Progenitor cell of endocrine pancreas (in vitro differentiated cells): ENCODE measurements around the gene BMP4. TPM values are rescaled to one million over a fixed set of nuclear protein-coding genes. Genes with fewer than 3 reads are reported as not detected.

Source experiments
- DNase-seq: peaks from one replicate; pipeline ENCODE4 v3.0.0; 2021; ENCODE audit warnings: low spot score; ENCODE audit not compliant: unreplicated experiment
- H3K27ac Mint-ChIP-seq: 2 replicates; pipeline ENCODE4 v1.8.0; 2021; ENCODE audit warnings: mild to moderate bottlenecking, moderate library complexity, mixed read lengths
- H3K27me3 Mint-ChIP-seq: 2 replicates; pipeline ENCODE4 v1.8.0; 2021; ENCODE audit warnings: mixed read lengths
- H3K36me3 Mint-ChIP-seq: 2 replicates; pipeline ENCODE4 v1.8.0; 2022; ENCODE audit warnings: mixed read lengths; ENCODE audit not compliant: insufficient read depth
- H3K4me1 Mint-ChIP-seq: 2 replicates; pipeline ENCODE4 v1.8.0; 2021; ENCODE audit warnings: low read depth, mixed read lengths
- H3K4me3 Mint-ChIP-seq: 2 replicates; pipeline ENCODE4 v1.8.0; 2021; ENCODE audit warnings: low read depth, mild to moderate bottlenecking, moderate library complexity, mixed read lengths
- H3K9me3 Mint-ChIP-seq: 2 replicates; pipeline ENCODE4 v1.8.0; 2021; ENCODE audit warnings: low read depth, mixed read lengths
- CTCF ChIP-seq: fragments of 200-600 bp; sonication (generic); IDR thresholded peaks from one replicate; pipeline ENCODE4 v1.5.0; 2021; ENCODE audit warnings: antibody characterized with exemption, mild to moderate bottlenecking; ENCODE audit not compliant: unreplicated experiment
- total RNA-seq: library from RNA; stranded (reverse); gene quantifications from 2 replicates; pipeline ENCODE4 v1.2.1, GENCODE V29; 2021

Gene BMP4
- total RNA-seq, 1 donor from 2014 or later = 2.7 TPM

DNA sequence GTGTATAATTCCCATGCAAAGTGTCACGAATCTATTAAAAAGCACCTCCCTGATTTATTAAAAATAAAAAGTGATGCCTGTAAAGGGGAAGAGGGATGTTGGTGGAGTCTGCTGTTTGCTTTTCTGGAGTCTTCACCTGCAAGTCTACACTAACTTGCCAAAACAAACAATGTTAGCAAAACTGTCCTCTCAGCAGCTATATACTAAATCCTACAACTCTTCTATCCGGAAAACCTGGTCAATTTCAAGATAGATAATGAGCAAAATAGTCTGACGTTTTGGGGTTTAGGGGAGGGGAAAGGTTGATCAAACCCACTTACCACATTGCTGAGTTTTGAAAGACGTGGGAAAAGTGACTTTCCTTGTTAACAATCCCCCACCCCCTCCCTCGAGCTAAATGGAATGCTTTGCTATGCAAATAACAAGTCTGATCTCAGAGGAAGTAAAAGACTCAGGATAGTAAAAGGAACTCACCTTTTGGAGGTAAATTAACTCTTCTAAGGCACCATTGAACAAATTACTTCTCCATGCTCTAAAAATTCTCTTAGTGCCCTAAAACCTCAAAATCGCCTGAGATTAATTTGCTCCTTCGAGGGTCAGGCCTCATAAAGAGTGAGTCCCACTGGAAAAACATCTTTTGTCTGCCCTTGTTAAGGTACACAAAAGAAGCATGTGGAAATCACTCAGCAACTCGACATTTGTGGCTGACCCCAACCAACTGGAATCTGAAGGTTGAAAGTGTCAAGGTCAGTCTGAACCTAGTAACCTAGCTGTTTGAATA, 13.5 kb downstream of the BMP4 start:
- H3K9me3 Mint-ChIP-seq = no peaks in the 10 kb centered on the region
- H3K27ac Mint-ChIP-seq = peak overlapping the region; percentile 92
- H3K27me3 Mint-ChIP-seq = peaks cover 10% of the 10 kb centered on the region
- TF ChIP-seq CTCF = no peak
- DNase-seq = no peak
- no peak overlapping the region for H3K4me3 Mint-ChIP-seq
- no peaks in the 10 kb centered on the region for H3K36me3 Mint-ChIP-seq
- H3K4me1 Mint-ChIP-seq = peaks cover 29% of the 10 kb centered on the region

DNA sequence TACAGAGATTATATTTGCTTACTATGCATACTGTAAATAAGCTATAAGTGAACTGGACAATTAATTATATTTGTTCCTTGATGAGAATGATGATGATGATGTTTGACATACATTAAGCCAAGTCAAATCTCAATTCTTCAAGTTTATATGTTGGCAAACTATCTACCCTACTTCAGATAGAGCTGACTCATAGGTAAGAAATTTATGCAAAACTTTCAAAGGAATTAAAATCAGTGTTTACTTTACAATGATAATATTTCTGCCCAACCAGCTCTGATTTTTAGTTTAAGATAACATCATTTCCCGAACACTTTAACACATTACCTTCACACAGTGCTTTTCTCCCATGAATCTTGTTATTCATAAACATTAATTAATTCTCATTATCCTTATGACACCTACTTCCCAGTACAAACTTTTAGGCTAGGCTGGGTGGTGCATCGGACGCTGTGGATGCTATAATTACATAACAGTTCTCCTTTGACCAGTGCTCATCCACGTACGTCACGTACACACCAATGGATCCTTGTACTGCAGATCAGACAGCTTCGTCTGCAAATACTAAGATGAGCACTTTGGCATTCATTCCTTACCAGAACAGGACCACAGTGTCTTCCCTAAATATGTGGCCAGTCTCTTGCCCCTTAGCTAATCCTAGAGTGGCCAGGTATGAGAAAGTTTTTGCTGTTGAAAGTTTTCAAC, 18.3 kb downstream of the BMP4 start:
- Mint-ChIP-seq H3K4me3 (no peak overlapping the region), H3K9me3 (peaks cover 4% of the 10 kb centered on the region), H3K27ac (no peak overlapping the region), H3K27me3 (no peaks in the 10 kb centered on the region), H3K36me3 (peaks cover 1% of the 10 kb centered on the region), H3K4me1 (peaks cover 12% of the 10 kb centered on the region)
- no peak for DNase-seq
- no peak for TF ChIP-seq CTCF

DNA sequence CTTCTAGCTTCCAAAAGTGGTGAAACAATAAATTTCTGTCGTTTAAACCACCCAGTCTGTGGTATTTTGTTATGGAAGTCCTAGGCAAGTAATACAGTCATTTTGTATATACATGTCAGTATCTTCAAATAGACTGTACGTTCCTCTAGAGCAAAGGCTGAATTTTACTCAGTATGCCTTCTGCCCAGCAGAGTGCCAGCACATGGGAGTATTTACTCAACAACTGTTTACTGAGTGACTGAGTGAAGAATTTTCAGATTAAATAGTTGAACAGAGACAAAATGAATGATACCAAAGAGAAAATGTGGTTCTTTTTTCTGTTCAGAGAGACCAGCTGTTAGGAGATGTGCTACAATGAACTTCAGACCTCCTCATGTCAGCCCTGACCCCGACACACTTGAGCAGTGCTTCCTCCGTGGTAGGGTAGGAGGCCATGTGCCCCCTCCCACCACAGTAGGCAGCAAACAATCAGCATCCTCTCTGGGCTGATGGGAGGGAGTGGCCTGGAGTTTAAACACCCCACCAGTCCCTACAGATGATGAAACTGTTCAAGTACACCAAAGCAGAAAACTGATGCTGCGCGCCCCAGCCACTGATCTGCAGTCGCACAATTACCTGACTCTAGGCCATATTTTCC, 21.7 kb downstream of the BMP4 start:
- no peaks in the 10 kb centered on the region for H3K4me1 Mint-ChIP-seq
- no peak for TF ChIP-seq CTCF
- peaks cover 1% of the 10 kb centered on the region for H3K36me3 Mint-ChIP-seq
- no peak overlapping the region for H3K4me3 Mint-ChIP-seq
- no peak overlapping the region for H3K27ac Mint-ChIP-seq
- no peaks in the 10 kb centered on the region for H3K27me3 Mint-ChIP-seq
- peaks cover 4% of the 10 kb centered on the region for H3K9me3 Mint-ChIP-seq
- DNase-seq = no peak

GRCh38 chr14:53932966-53933365, 23.7 kb downstream of the BMP4 start:
- Mint-ChIP-seq H3K27ac (no peak overlapping the region), H3K9me3 (peaks cover 4% of the 10 kb centered on the region)
- no peak for TF ChIP-seq CTCF

More at GRCh38 chr14:53932966-53933365, 23.7 kb downstream of the BMP4 start:
- DNase-seq = no peak
- H3K4me1 Mint-ChIP-seq = no peaks in the 10 kb centered on the region
- peaks cover 1% of the 10 kb centered on the region for H3K36me3 Mint-ChIP-seq
- no peaks in the 10 kb centered on the region for H3K27me3 Mint-ChIP-seq
- H3K4me3 Mint-ChIP-seq = no peak overlapping the region
